8988T (cell line): Measurements from ENCODE around the gene B3GALT5.
"Not testable (repeated sequence)": the region's sequence is repeated elsewhere in the genome, so short reads cannot be mapped to it uniquely, and the experiment has no call there.

Source experiments
- DNase-seq: peaks from one replicate; pipeline ENCODE4 v3.0.0; 2011

Gene B3GALT5

DNA sequence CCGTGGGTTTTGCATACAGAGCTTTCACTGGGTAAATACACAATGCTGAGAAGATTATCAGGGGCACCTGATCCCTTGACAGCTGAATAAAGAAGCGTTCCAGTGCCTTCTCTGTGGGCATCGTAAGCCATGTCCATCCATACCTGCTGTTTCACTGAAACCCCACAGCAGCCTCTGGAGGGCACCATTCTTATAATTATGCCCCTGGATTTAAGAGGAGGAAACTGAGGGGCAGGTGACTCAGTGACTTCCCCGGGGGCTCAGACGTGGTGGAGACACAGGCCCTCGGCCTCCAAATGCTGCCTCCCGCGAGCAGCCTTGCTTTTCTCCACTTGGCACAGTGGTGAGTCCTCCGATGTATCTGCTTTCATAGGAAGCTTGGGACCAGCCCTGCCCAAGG, 56.7 kb downstream of the B3GALT5 start:
- no peak for DNase-seq

DNA sequence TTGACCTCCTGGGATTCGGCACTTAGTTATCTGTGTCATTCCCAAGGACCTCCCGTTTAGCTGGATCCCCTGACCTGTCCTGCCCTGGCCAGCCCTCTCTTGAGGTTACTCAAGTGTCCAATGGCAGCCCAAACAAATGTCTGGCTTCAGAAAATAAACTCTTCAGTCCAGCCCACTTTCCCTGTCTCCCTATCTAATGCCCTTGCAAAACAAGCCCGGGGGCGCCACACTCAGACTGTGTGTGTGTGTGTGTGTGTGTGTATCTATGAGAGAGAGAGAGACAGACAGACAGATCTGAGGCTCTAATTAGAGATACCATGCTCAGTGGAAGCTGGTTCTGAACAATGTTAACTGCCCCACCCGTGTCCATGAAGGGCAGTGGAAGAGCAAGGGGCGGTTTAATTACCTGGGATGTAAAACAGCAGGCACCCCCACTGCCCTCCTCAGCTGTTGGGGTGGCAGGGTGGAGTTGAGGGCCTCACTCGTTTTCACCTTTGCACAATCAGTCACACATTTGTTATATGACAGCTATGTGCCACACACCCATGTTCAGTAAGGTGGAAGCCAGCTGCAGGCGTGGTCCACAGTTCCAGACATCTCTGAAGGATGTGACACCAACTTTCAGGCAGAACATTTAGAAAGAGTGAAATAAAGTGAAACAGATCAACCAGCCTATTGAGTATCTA, 57.4 kb downstream of the B3GALT5 start:
- DNase-seq = no peak

DNA sequence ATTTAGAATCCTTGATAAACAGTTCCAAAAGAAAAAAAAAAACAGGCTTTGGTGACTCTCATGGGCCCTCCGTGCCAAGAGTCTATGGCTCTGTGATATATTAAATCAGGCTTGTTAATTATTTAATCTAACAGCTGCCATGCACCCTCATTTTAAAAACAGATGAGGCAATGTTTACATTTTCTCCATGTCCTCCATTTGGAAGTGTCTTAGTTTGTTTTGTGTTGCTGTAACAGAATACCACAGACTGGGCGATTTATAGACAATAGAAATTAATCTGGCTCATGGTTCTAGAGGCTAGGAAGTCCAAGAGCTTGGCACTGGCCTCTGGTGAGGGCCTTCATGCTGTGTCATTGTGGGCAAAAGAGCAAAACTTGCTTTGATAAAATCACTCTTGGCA, 58.0 kb downstream of the B3GALT5 start:
- DNase-seq = no peak

- DNase-seq = no peak
Observed at GRCh38 chr21:39671986-39672385, 59.2 kb downstream of the B3GALT5 start.

DNA sequence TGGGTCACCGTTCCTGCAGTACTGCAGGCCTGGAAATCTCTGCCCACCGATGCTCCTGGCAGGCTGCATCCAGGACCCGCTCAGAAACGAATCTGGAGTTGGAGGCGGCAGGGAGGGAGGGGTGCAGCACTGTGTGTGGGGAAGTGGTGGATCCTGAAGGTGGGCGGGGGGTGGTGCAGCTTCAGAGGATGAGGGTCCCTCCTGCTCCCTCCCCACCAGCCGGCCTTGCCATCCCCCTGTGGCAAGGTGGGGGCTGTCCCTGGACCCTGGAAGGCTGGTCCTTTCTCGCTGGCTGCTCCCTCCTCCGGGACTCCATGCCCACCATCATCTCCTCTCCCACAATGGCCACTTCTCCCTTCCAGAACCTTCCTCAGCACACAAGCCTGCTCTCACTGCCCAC, 60.4 kb downstream of the B3GALT5 start:
- no peak for DNase-seq

- DNase-seq = no peak
Observed at GRCh38 chr21:39673736-39674135, 61.0 kb downstream of the B3GALT5 start.

GRCh38 chr21:39674801-39675200, 62.1 kb downstream of the B3GALT5 start:
- DNase-seq = no peak

DNA sequence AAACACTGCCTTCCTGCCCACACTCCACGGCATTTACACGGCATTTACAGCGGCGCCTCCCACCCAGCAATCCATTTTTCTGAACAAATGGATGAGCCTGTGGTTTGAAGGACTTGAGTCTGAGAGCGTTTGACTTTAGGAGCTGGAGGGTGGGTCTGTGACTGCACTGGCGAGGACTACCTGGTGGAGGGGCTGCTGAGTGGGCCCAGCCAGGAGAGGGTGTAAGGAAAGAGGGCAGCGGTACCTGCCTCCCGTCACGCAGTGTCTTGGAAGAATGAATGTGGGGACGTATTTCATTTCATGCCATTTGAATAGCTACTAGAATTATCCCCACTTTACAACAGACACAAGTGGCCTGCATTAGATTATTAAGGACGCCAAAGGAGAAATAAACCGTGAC, 62.9 kb downstream of the B3GALT5 start:
- DNase-seq = no peak

- no peak for DNase-seq
Observed at GRCh38 chr21:39675993-39676661, 63.4 kb downstream of the B3GALT5 start.

DNA sequence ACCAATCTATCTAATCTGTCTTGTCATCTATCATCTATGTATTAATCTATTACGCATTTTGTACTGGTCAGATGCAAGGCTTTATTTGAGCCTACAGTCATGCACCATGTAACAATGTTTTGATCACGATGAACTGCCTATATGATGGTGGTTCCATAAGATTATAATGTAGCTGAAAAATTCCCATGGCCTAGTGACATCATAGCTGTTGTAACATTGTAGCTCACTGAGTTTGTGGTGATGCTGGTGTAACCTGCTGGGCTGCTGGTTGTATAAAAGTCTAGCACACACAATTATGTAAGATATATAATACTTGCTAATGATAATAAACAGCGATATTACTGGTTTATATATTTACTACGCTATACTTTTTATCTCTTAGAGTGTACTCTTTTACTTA, 67.5 kb downstream of the B3GALT5 start:
- DNase-seq = no peak

- DNase-seq = no peak
Observed at GRCh38 chr21:39681257-39681656, 68.5 kb downstream of the B3GALT5 start.

GRCh38 chr21:39681845-39682244, 69.1 kb downstream of the B3GALT5 start:
- DNase-seq = no peak

GRCh38 chr21:39685236-39685635, 72.5 kb downstream of the B3GALT5 start:
- no peak for DNase-seq

DNA sequence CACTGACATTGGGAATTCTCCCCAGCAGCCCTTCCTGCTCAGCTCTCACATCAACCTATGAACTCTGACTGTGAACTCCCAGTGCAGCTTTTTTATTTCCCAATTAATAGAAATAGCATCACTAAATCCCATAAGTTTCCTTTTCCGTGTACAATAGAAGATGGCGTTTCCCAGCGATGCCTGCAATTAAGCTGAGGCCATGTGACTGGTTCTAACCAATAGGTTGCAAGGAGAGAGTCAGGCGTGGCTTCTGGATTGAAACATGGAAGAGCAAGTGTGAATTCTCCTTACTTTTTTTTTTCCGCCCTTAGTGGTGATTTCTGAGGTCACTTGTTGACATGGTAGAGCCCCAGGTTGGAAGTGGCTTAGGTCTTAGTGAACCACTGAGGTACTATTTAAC, 73.3 kb downstream of the B3GALT5 start:
- DNase-seq = no peak

- DNase-seq = no peak
Observed at GRCh38 chr21:39686646-39687468, 74.1 kb downstream of the B3GALT5 start.

GRCh38 chr21:39688010-39688409, 75.3 kb downstream of the B3GALT5 start:
- DNase-seq = no peak

- not testable (repeated sequence) for DNase-seq
Observed at GRCh38 chr21:39689860-39690259, 77.1 kb downstream of the B3GALT5 start.

GRCh38 chr21:39690454-39690853, 77.7 kb downstream of the B3GALT5 start:
- no peak for DNase-seq

DNA sequence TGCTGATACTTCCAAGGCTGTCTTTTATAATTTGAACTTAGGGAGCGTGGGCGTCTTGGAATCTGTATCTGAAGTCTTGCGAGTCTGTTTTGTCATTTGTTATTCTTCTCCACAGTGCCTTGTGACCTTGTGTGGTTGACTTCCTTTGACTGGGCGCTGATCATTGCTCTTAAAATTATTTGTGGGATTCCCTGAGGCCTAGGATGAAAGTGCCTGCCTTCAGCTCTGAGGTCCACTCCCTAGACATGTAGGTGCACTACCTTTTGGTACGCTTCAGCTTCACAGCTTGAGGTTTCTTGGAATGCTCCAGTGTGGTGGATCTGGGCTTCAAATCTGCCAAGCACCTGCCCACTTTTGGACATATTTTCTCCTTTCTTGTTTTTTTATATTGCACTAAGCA, 82.0 kb downstream of the B3GALT5 start:
- DNase-seq = no peak

- DNase-seq = no peak
Observed at GRCh38 chr21:39696196-39696595, 83.5 kb downstream of the B3GALT5 start.

DNA sequence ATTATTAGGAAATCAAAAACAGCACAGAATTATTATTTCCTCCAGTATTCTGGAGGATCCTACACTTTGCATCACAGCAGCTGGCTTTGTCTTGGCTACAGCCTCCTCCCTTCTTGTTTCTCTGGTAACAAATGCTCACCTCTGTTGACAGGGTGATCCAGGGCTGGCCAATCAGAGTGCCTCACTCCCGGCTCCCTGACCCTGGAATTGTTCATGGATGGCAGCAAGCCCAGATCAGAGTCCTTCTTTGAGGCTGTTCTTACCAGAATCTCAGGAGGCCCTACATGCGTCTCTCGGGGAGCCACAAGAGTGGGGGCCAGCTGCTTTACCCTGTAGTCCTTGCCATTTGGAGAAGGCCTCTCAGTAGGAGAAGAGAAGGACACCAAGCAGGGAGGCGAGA, 83.9 kb downstream of the B3GALT5 start:
- no peak for DNase-seq

GRCh38 chr21:39700318-39700717, 87.6 kb downstream of the B3GALT5 start:
- DNase-seq = no peak

DNA sequence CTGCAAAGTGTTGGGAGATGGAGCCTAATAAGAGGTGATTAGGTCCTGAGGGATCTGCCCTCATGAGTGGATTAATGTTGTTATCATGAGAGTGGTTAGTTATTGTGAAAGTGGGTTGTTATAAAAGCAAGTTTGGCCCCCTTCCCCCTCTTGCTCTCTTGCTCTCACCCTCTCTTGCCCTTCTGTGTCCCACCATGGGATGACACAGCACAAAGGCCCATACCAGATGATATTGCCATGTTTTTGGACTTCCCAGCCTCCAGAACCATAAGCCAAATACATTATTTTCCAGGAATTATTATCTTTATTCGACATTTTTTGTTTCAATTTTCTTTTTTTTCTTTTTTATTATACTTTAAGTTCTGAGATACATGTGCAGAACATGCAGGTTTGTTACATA, 90.8 kb downstream of the B3GALT5 start:
- no peak for DNase-seq

GRCh38 chr21:39705849-39706248, 93.1 kb downstream of the B3GALT5 start:
- DNase-seq = no peak
